ENCODE data around the gene DHX15. TPM values are rescaled to one million over a fixed set of nuclear protein-coding genes. Genes with fewer than 3 reads are reported as not detected.

DHX15 gene
- total and polyA plus RNA-seq, 2 experiments from 2014 or later, result 226 to 372 TPM

GRCh38 chr4:24547979-24548378 is 36.4 kb downstream of the DHX15 start (continued):
- TF ChIP-seq ZNF462 (CRISPR knock-in tag; IDR thresholded peaks at IDR 0.05) (no peak), JUNB (IDR thresholded peaks at IDR 0.05; ENCODE audit: unreplicated experiment) (no peak), ZNF114 (CRISPR knock-in tag; IDR thresholded peaks at IDR 0.05) (no peak), NANOG (IDR thresholded peaks at IDR 0.05; ENCODE audit: borderline replicate concordance) (no peak), ETS1 (IDR thresholded peaks at IDR 0.05) (no peak), CREB1 (CRISPR knock-in tag; IDR thresholded peaks at IDR 0.05; ENCODE audit: low read depth) (no peak), POLR2AphosphoS5 (IDR thresholded peaks at IDR 0.05; ENCODE audit: low read depth) (no peak)

GRCh38 chr4:24544208-24544988 is 40.0 kb downstream of the DHX15 start:
- Histone ChIP-seq H4K20me1 (replicated peaks; ENCODE audit: insufficient read depth) (peaks cover 27% of the 10 kb centered on the region), H2AFZ (no peak overlapping the region), H3F3A (replicated peaks; ENCODE audit: low read depth) (peaks cover 4% of the 10 kb centered on the region; the same call in 1 of the 2 replicates), H3K27me3 (ENCODE audit: insufficient read depth) (no peaks in the 10 kb centered on the region), H3K36me3 (ENCODE audit: insufficient read depth) (peaks cover 35% of the 10 kb centered on the region; the same call in 1 of the 2 replicates), H3K4me2 (peak overlapping the region; percentile 57), H3K79me2 (replicated peaks; ENCODE audit: insufficient read depth) (peaks cover 98% of the 10 kb centered on the region), H3K27ac (ENCODE audit: low read depth) (peak overlapping the region; percentile 11), H3K9me2 (ENCODE audit: insufficient read depth) (no peaks in the 10 kb centered on the region), H3K4me1 (ENCODE audit: insufficient read depth) (peaks cover 65% of the 10 kb centered on the region), H3K4me3 (peak overlapping the region; percentile 43)
- no peak for TF ChIP-seq EZH2phosphoT487 (IDR thresholded peaks at IDR 0.05; ENCODE audit: unreplicated experiment)
- TF ChIP-seq NANOG (IDR thresholded peaks at IDR 0.05; ENCODE audit: borderline replicate concordance), result peak; percentile 38; the same call in 1 of the 2 replicates
- TF ChIP-seq STAT1 (IDR thresholded peaks at IDR 0.05; ENCODE audit: unreplicated experiment), result no peak
- no peak for TF ChIP-seq JUNB (IDR thresholded peaks at IDR 0.05; ENCODE audit: unreplicated experiment)
- TF ChIP-seq REST (IDR thresholded peaks at IDR 0.05; ENCODE audit: unreplicated experiment), result no peak
- TF ChIP-seq CTCF (conservative IDR thresholded peaks at IDR 0.05; ENCODE audit: low read depth in 2 of 2), result no peak
- Mint-ChIP-seq H3K27ac (peak overlapping the region; percentile 91), H3K27me3 (ENCODE audit: insufficient read depth, low read depth, poor library complexity) (peaks cover 4% of the 10 kb centered on the region), H3K4me1 (peaks cover 70% of the 10 kb centered on the region), H3K36me3 (ENCODE audit: low read depth) (peaks cover 69% of the 10 kb centered on the region), H3K4me3 (peak overlapping the region; percentile 57), H3K9me3 (no peaks in the 10 kb centered on the region)
- ATAC-seq (no peak; the same call in 2 of the 3 replicates), DNase-seq (ENCODE audit: low spot score) (no peak)

All from GM23338 (cell line).